ENCODE data around the gene GABRA5.

The GABRA5 gene

GRCh38 chr15:26941489-26941888 is 74.6 kb downstream of the GABRA5 start (continued):
- TF ChIP-seq, protein P1, sequence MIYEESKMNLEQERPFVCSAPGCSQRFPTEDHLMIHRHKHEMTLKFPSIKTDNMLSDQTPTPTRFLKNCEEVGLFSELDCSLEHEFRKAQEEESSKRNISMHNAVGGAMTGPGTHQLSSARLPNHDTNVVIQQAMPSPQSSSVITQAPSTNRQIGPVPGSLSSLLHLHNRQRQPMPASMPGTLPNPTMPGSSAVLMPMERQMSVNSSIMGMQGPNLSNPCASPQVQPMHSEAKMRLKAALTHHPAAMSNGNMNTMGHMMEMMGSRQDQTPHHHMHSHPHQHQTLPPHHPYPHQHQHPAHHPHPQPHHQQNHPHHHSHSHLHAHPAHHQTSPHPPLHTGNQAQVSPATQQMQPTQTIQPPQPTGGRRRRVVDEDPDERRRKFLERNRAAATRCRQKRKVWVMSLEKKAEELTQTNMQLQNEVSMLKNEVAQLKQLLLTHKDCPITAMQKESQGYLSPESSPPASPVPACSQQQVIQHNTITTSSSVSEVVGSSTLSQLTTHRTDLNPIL (CRISPR knock-in tag; IDR thresholded peaks at IDR 0.05; ENCODE audit: low read depth): no peak
- TF ChIP-seq ISL1 (CRISPR knock-in tag; IDR thresholded peaks at IDR 0.05): no peak
- no peak for TF ChIP-seq TOX (CRISPR knock-in tag; IDR thresholded peaks at IDR 0.05; ENCODE audit: borderline replicate concordance)
- TF ChIP-seq RARB (CRISPR knock-in tag; IDR thresholded peaks at IDR 0.05): no peak
- no peak for TF ChIP-seq BACH2 (CRISPR knock-in tag; IDR thresholded peaks at IDR 0.05; ENCODE audit: borderline replicate concordance)
- TF ChIP-seq GLIS3 (CRISPR knock-in tag; IDR thresholded peaks at IDR 0.05): no peak
- no peak for TF ChIP-seq ZC3H10 (CRISPR knock-in tag; IDR thresholded peaks at IDR 0.05)

DNA sequence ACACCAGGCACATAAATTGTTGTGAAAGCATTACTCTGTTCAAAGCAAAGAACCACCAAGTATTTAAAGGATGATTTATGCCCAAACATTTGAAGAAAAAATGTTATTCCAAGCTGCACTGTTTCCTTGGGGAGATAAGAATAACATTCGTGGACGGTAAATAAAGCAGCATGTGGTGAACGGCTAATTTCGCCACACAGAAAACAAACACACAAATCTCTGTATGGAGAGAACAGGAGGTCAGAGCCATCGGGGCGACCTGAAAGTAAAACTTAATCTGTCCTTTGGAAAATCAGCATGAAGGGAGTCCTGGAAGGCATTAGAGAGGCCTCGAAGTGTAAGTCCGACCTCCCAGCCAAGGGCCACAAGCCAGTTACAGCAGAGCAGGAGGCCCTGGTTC is 77.0 kb downstream of the GABRA5 start:
- ATAC-seq: no peak
- TF ChIP-seq ZNF8 (CRISPR knock-in tag; IDR thresholded peaks at IDR 0.05) (no peak), ZNF70 (CRISPR knock-in tag; IDR thresholded peaks at IDR 0.05) (no peak), CSRNP3 (CRISPR knock-in tag; IDR thresholded peaks at IDR 0.05) (no peak), ISL1 (CRISPR knock-in tag; IDR thresholded peaks at IDR 0.05) (no peak)
- TF ChIP-seq, protein P1 (CRISPR knock-in tag; IDR thresholded peaks at IDR 0.05; ENCODE audit: low read depth): no peak

- TF ChIP-seq TSHZ2 (CRISPR knock-in tag; IDR thresholded peaks at IDR 0.05) (no peak), ZNF70 (CRISPR knock-in tag; IDR thresholded peaks at IDR 0.05) (no peak), PPARA (CRISPR knock-in tag; IDR thresholded peaks at IDR 0.05; ENCODE audit: borderline replicate concordance) (no peak), ISL1 (CRISPR knock-in tag; IDR thresholded peaks at IDR 0.05) (no peak), RARB (CRISPR knock-in tag; IDR thresholded peaks at IDR 0.05) (no peak), OSR1 (CRISPR knock-in tag; IDR thresholded peaks at IDR 0.05) (no peak), POU6F1 (CRISPR knock-in tag; IDR thresholded peaks at IDR 0.05; ENCODE audit: borderline replicate concordance, low read depth) (no peak), CSDC2 (CRISPR knock-in tag; IDR thresholded peaks at IDR 0.05) (no peak), SNAI2 (CRISPR knock-in tag; IDR thresholded peaks at IDR 0.05) (no peak), CSRNP3 (CRISPR knock-in tag; IDR thresholded peaks at IDR 0.05) (no peak), ESRRG (CRISPR knock-in tag; IDR thresholded peaks at IDR 0.05) (no peak), BACH2 (CRISPR knock-in tag; IDR thresholded peaks at IDR 0.05; ENCODE audit: borderline replicate concordance) (no peak), ZC3H10 (CRISPR knock-in tag; IDR thresholded peaks at IDR 0.05) (no peak)
- TF ChIP-seq, protein P1 (CRISPR knock-in tag; IDR thresholded peaks at IDR 0.05; ENCODE audit: low read depth): no peak
- TF ChIP-seq, protein P2, sequence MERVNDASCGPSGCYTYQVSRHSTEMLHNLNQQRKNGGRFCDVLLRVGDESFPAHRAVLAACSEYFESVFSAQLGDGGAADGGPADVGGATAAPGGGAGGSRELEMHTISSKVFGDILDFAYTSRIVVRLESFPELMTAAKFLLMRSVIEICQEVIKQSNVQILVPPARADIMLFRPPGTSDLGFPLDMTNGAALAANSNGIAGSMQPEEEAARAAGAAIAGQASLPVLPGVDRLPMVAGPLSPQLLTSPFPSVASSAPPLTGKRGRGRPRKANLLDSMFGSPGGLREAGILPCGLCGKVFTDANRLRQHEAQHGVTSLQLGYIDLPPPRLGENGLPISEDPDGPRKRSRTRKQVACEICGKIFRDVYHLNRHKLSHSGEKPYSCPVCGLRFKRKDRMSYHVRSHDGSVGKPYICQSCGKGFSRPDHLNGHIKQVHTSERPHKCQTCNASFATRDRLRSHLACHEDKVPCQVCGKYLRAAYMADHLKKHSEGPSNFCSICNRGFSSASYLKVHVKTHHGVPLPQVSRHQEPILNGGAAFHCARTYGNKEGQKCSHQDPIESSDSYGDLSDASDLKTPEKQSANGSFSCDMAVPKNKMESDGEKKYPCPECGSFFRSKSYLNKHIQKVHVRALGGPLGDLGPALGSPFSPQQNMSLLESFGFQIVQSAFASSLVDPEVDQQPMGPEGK (CRISPR knock-in tag; IDR thresholded peaks at IDR 0.05; ENCODE audit: borderline replicate concordance): no peak
- no peak for ATAC-seq
Measured at GRCh38 chr15:26945046-26945445, 78.2 kb downstream of the GABRA5 start.

All from SK-N-SH treated with all-trans-retinoic acid at 6 μM for 48 hours (cell line).